GM23338 (cell line): ENCODE measurements around the gene PPP4R2. TPM values are rescaled to one million over a fixed set of nuclear protein-coding genes. Genes with fewer than 3 reads are reported as not detected.

Source experiments
- ATAC-seq: fragments of 200-7000 bp; cut with Tn5 transposase; 3 replicates; pipeline ENCODE4 v1.9.1; 2020
- DNase-seq: peaks from one replicate; pipeline ENCODE4 v3.0.0-alpha.2; 2015; ENCODE audit warnings: low spot score
- H2AFZ ChIP-seq: fragments of 200-600 bp; sonication (generic); 2 replicates; pipeline ENCODE4 v1.8.0; 2016; ENCODE audit warnings: antibody characterized with exemption, mild to moderate bottlenecking, moderate library complexity
- H3F3A ChIP-seq: fragments of 200-600 bp; sonication (generic); replicated peaks from 2 replicates; pipeline ENCODE4 v1.8.0; 2017; ENCODE audit warnings: antibody characterized with exemption, mixed run types, low read depth
- H3K27ac ChIP-seq: fragments of 200-600 bp; sonication (generic); 2 replicates; pipeline ENCODE4 v1.6.1; 2016; ENCODE audit warnings: low read depth
- H3K27me3 ChIP-seq: fragments of 200-600 bp; sonication (generic); 2 replicates; pipeline ENCODE4 v1.8.0; 2016; ENCODE audit warnings: mild to moderate bottlenecking, mixed run types, moderate library complexity; ENCODE audit not compliant: insufficient read depth
- H3K36me3 ChIP-seq: fragments of 200-600 bp; sonication (generic); 2 replicates; pipeline ENCODE4 v1.8.0; 2016; ENCODE audit warnings: mild to moderate bottlenecking; ENCODE audit not compliant: insufficient read depth
- H3K4me1 ChIP-seq: fragments of 200-600 bp; sonication (generic); 2 replicates; pipeline ENCODE4 v1.8.0; 2016; ENCODE audit warnings: mild to moderate bottlenecking, moderate library complexity; ENCODE audit not compliant: insufficient read depth
- H3K4me2 ChIP-seq: fragments of 200-600 bp; sonication (generic); 2 replicates; pipeline ENCODE4 v1.7.1; 2017; ENCODE audit warnings: mixed run types
- H3K4me3 ChIP-seq: fragments of 200-600 bp; sonication (generic); 2 replicates; pipeline ENCODE4 v1.6.1; 2016; ENCODE audit warnings: mixed run types
- H3K79me2 ChIP-seq: fragments of 200-600 bp; sonication (generic); replicated peaks from 2 replicates; pipeline ENCODE4 v1.8.0; 2017; ENCODE audit warnings: mild to moderate bottlenecking; ENCODE audit not compliant: insufficient read depth
- H3K9me2 ChIP-seq: fragments of 200-600 bp; sonication (generic); 2 replicates; pipeline ENCODE4 v1.8.0; 2017; ENCODE audit not compliant: insufficient read depth
- H4K20me1 ChIP-seq: fragments of 200-600 bp; sonication (generic); replicated peaks from 2 replicates; pipeline ENCODE4 v1.8.0; 2017; ENCODE audit warnings: mild to moderate bottlenecking; ENCODE audit not compliant: insufficient read depth
- H3K27ac Mint-ChIP-seq: 2 replicates; pipeline ENCODE4 v1.8.0; 2020; ENCODE audit warnings: inconsistent platforms, mild to moderate bottlenecking, moderate library complexity, mixed read lengths
- H3K27me3 Mint-ChIP-seq: 3 replicates; pipeline ENCODE4 v1.8.0; 2022; ENCODE audit warnings: low read depth, mild to moderate bottlenecking, moderate library complexity, mixed read lengths, inconsistent platforms; ENCODE audit not compliant: insufficient read depth, poor library complexity
- H3K36me3 Mint-ChIP-seq: 3 replicates; pipeline ENCODE4 v1.8.0; 2021; ENCODE audit warnings: low read depth, mild to moderate bottlenecking, inconsistent platforms, moderate library complexity, mixed read lengths
- H3K4me1 Mint-ChIP-seq: 3 replicates; pipeline ENCODE4 v1.8.0; 2020; ENCODE audit warnings: mild to moderate bottlenecking, inconsistent platforms, mixed read lengths
- H3K4me3 Mint-ChIP-seq: 3 replicates; pipeline ENCODE4 v1.8.0; 2021; ENCODE audit warnings: moderate library complexity, mild to moderate bottlenecking, inconsistent platforms, mixed read lengths
- H3K9me3 Mint-ChIP-seq: 3 replicates; pipeline ENCODE4 v1.8.0; 2020; ENCODE audit warnings: moderate library complexity, mild to moderate bottlenecking, inconsistent platforms, mixed read lengths
- CREB1 ChIP-seq: fragments of 250-450 bp; sonication (Bioruptor Pico); IDR thresholded peaks from 2 replicates; pipeline ENCODE4 v1.5.0; 2020; ENCODE audit warnings: low read depth, mild to moderate bottlenecking, moderate library complexity
- CTCF ChIP-seq, 2 experiments: fragments of 200-600 bp in 1 of 2; sonication (generic) in 1 of 2; conservative IDR thresholded peaks; 2 replicates each; pipeline versions ENCODE4 v1.5.1 to v1.6.1; 2016 to 2017; ENCODE audit warnings: antibody characterized with exemption in 2 of 2, low read depth in 2 of 2, mild to moderate bottlenecking in 2 of 2, moderate library complexity in 1 of 2
- ETS1 ChIP-seq: IDR thresholded peaks from 2 replicates; pipeline ENCODE4 v1.6.1; 2016; ENCODE audit warnings: antibody characterized with exemption
- EZH2 ChIP-seq: fragments of 200-600 bp; sonication (generic); IDR thresholded peaks from one replicate; pipeline ENCODE4 v1.8.0; 2017; ENCODE audit warnings: antibody characterized with exemption, mild to moderate bottlenecking, low read depth; ENCODE audit not compliant: unreplicated experiment
- EZH2phosphoT487 ChIP-seq: fragments of 200-600 bp; sonication (generic); IDR thresholded peaks from one replicate; pipeline ENCODE4 v1.8.1; 2018; ENCODE audit warnings: antibody characterized with exemption; ENCODE audit not compliant: unreplicated experiment
- JUNB ChIP-seq: IDR thresholded peaks from one replicate; pipeline ENCODE4 v1.6.1; 2016; ENCODE audit warnings: antibody characterized with exemption; ENCODE audit not compliant: unreplicated experiment
- NANOG ChIP-seq: IDR thresholded peaks from 2 replicates; pipeline ENCODE4 v1.6.1; 2016; ENCODE audit warnings: antibody characterized with exemption, borderline replicate concordance
- POLR2AphosphoS5 ChIP-seq: IDR thresholded peaks from 2 replicates; pipeline ENCODE4 v1.6.1; 2016; ENCODE audit warnings: antibody characterized with exemption, low read depth
- STAT1 ChIP-seq: IDR thresholded peaks from one replicate; pipeline ENCODE4 v1.6.1; 2016; ENCODE audit warnings: antibody characterized with exemption; ENCODE audit not compliant: unreplicated experiment
- ZNF114 ChIP-seq: fragments of 250-450 bp; sonication (Bioruptor Pico); IDR thresholded peaks from 2 replicates; pipeline ENCODE4 v1.5.0; 2020; ENCODE audit warnings: mild to moderate bottlenecking, moderate library complexity
- ZNF331 ChIP-seq: fragments of 250-450 bp; sonication (Bioruptor Pico); IDR thresholded peaks from 2 replicates; pipeline ENCODE4 v1.5.0; 2020; ENCODE audit warnings: low read depth, mild to moderate bottlenecking, moderate library complexity
- ZNF462 ChIP-seq: fragments of 250-450 bp; sonication (Bioruptor Pico); IDR thresholded peaks from 2 replicates; pipeline ENCODE4 v1.5.0; 2020; ENCODE audit warnings: mild to moderate bottlenecking, moderate library complexity
- polyA plus RNA-seq: library from polyadenylated mRNA; unstranded; fragments of >200 nt; fragmentation: Nextera tagmentation; extraction: Ambion mirVana; gene quantifications from 2 replicates; pipeline ENCODE4 v1.2.1, GENCODE V29; 2016
- total RNA-seq: library from RNA; depleted of rRNA; stranded (reverse); fragments of >200 nt; shearing (Covaris generic); gene quantifications from 2 replicates; pipeline ENCODE4 v1.2.3, GENCODE V29; 2014
- TF ChIP-seq, protein P1 (sequence below): IDR thresholded peaks from one replicate; pipeline ENCODE4 v1.6.1; 2018; ENCODE audit warnings: antibody characterized with exemption; ENCODE audit not compliant: unreplicated experiment

Gene PPP4R2
- total and polyA plus RNA-seq, 2 experiments from 2014 or later = 62.7 to 117 TPM

- Mint-ChIP-seq H3K4me3 (no peak overlapping the region), H3K27me3 (no peaks in the 10 kb centered on the region), H3K27ac (no peak overlapping the region), H3K9me3 (no peaks in the 10 kb centered on the region), H3K36me3 (peaks cover 31% of the 10 kb centered on the region; the same call in 2 of the 3 replicates), H3K4me1 (peaks cover 14% of the 10 kb centered on the region; the same call in 2 of the 3 replicates)
- Histone ChIP-seq H3K79me2 (no peaks in the 10 kb centered on the region; the same call in none of the 2 replicates), H2AFZ (no peak overlapping the region), H3K4me1 (no peaks in the 10 kb centered on the region; the same call in 1 of the 2 replicates), H3K36me3 (no peaks in the 10 kb centered on the region), H3K4me3 (no peak overlapping the region), H4K20me1 (peaks cover 42% of the 10 kb centered on the region), H3K4me2 (no peak overlapping the region), H3K27ac (no peak overlapping the region), H3F3A (no peaks in the 10 kb centered on the region), H3K27me3 (no peaks in the 10 kb centered on the region), H3K9me2 (no peaks in the 10 kb centered on the region)
- no peak for DNase-seq
- TF ChIP-seq NANOG (no peak), EZH2 (no peak), STAT1 (no peak), ETS1 (no peak), CTCF (conservative IDR thresholded peaks at IDR 0.05; ENCODE audit: low read depth in 2 of 2) (no peak), ZNF114 (no peak), ZNF462 (CRISPR knock-in tag) (no peak), JUNB (no peak), ZNF331 (no peak), POLR2AphosphoS5 (no peak), EZH2phosphoT487 (no peak), CREB1 (CRISPR knock-in tag) (no peak)
- TF ChIP-seq, protein P1, sequence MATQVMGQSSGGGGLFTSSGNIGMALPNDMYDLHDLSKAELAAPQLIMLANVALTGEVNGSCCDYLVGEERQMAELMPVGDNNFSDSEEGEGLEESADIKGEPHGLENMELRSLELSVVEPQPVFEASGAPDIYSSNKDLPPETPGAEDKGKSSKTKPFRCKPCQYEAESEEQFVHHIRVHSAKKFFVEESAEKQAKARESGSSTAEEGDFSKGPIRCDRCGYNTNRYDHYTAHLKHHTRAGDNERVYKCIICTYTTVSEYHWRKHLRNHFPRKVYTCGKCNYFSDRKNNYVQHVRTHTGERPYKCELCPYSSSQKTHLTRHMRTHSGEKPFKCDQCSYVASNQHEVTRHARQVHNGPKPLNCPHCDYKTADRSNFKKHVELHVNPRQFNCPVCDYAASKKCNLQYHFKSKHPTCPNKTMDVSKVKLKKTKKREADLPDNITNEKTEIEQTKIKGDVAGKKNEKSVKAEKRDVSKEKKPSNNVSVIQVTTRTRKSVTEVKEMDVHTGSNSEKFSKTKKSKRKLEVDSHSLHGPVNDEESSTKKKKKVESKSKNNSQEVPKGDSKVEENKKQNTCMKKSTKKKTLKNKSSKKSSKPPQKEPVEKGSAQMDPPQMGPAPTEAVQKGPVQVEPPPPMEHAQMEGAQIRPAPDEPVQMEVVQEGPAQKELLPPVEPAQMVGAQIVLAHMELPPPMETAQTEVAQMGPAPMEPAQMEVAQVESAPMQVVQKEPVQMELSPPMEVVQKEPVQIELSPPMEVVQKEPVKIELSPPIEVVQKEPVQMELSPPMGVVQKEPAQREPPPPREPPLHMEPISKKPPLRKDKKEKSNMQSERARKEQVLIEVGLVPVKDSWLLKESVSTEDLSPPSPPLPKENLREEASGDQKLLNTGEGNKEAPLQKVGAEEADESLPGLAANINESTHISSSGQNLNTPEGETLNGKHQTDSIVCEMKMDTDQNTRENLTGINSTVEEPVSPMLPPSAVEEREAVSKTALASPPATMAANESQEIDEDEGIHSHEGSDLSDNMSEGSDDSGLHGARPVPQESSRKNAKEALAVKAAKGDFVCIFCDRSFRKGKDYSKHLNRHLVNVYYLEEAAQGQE = no peak
- no peak for ATAC-seq
Observed at GRCh38 chr3:73052857-73053256, 56.2 kb downstream of the PPP4R2 start.
